ENCODE results near the gene ZNF738. TPM values are rescaled to one million over a fixed set of nuclear protein-coding genes. Genes with fewer than 3 reads are reported as not detected.

Gene ZNF738
- total and polyA plus RNA-seq, 10 of the 15 experiments (the other 5 are each of a cell fraction or from before 2014, with no cell fraction given) = 11.6 to 29.4 (median 15.0) TPM

Other genes with a start within 250 kb of the ZNF738 start
- gene ZNF431, start 217.0 kb upstream of the ZNF738 start, total RNA-seq (2014; rRNA removed) = 7.9 and 10.8 TPM in 2 replicates
- 15.3 and 17.4 TPM in 2 replicates for gene ZNF431, start 217.0 kb upstream of the ZNF738 start, total RNA-seq (2014; rRNA removed; fragmentation: Illumina TruSeq; extraction: Trizol)
- gene ZNF431, start 217.0 kb upstream of the ZNF738 start, total RNA-seq (2021) = 8.9 and 12.3 TPM in 2 replicates
- 18.7 and 26.1 TPM in 2 replicates for gene ZNF431, start 217.0 kb upstream of the ZNF738 start, polyA plus RNA-seq (2011; rRNA removed)
- gene ZNF431, start 217.0 kb upstream of the ZNF738 start, polyA plus RNA-seq (2014; fragmentation: Illumina TruSeq; extraction: Trizol) = 14.3 and 15.0 TPM in 2 replicates
- gene ZNF431, start 217.0 kb upstream of the ZNF738 start, polyA plus RNA-seq (2014; fragmentation: Nextera tagmentation; extraction: Ambion mirVana) = 1 to 10 TPM; 2.5 to 2.8 TPM
- gene ZNF431, start 217.0 kb upstream of the ZNF738 start, polyA plus RNA-seq (2014; rRNA removed) = 6.6 and 8.7 TPM in 2 replicates
- gene ZNF431, start 217.0 kb upstream of the ZNF738 start, polyA plus RNA-seq (2016; fragmentation: Nextera tagmentation; extraction: Ambion mirVana) = 10 to 100 TPM in 1 of 2 experiments, 1 to 10 TPM in 1; 9.3 to 10.7 TPM
- 9.6 and 11.9 TPM in 2 replicates for gene ZNF708, start 29.6 kb upstream of the ZNF738 start, total RNA-seq (2014; rRNA removed)
- gene ZNF708, start 29.6 kb upstream of the ZNF738 start, total RNA-seq (2014; rRNA removed; fragmentation: Illumina TruSeq; extraction: Trizol) = 15.9 and 18.1 TPM in 2 replicates
- gene ZNF708, start 29.6 kb upstream of the ZNF738 start, total RNA-seq (2021) = 8.6 and 9.9 TPM in 2 replicates
- gene ZNF708, start 29.6 kb upstream of the ZNF738 start, polyA plus RNA-seq (2011; rRNA removed) = 10.6 and 19.9 TPM in 2 replicates
- 11.7 and 14.9 TPM in 2 replicates for gene ZNF708, start 29.6 kb upstream of the ZNF738 start, polyA plus RNA-seq (2014; fragmentation: Illumina TruSeq; extraction: Trizol)
- gene ZNF708, start 29.6 kb upstream of the ZNF738 start, polyA plus RNA-seq (2014; fragmentation: Nextera tagmentation; extraction: Ambion mirVana) = 1 to 10 TPM; 2.7 to 2.9 TPM
- 7.0 and 7.1 TPM in 2 replicates for gene ZNF708, start 29.6 kb upstream of the ZNF738 start, polyA plus RNA-seq (2014; rRNA removed)
- gene ZNF708, start 29.6 kb upstream of the ZNF738 start, polyA plus RNA-seq (2016; fragmentation: Nextera tagmentation; extraction: Ambion mirVana) = 1 to 10 TPM; 4.6 to 7.0 TPM
- gene ZNF493, start 38.1 kb downstream of the ZNF738 start, total RNA-seq (2014; rRNA removed) = 10.1 and 15.2 TPM in 2 replicates
- 11.6 and 12.1 TPM in 2 replicates for gene ZNF493, start 38.1 kb downstream of the ZNF738 start, total RNA-seq (2014; rRNA removed; fragmentation: Illumina TruSeq; extraction: Trizol)
- gene ZNF493, start 38.1 kb downstream of the ZNF738 start, total RNA-seq (2021) = 6.4 and 7.1 TPM in 2 replicates
- 17.6 and 27.1 TPM in 2 replicates for gene ZNF493, start 38.1 kb downstream of the ZNF738 start, polyA plus RNA-seq (2011; rRNA removed)
- gene ZNF493, start 38.1 kb downstream of the ZNF738 start, polyA plus RNA-seq (2014; fragmentation: Illumina TruSeq; extraction: Trizol) = 7.5 and 8.4 TPM in 2 replicates
- gene ZNF493, start 38.1 kb downstream of the ZNF738 start, polyA plus RNA-seq (2014; fragmentation: Nextera tagmentation; extraction: Ambion mirVana) = 1 to 10 TPM; 2.9 to 3.0 TPM
- gene ZNF493, start 38.1 kb downstream of the ZNF738 start, polyA plus RNA-seq (2014; rRNA removed) = 5.9 and 9.2 TPM in 2 replicates
- gene ZNF493, start 38.1 kb downstream of the ZNF738 start, polyA plus RNA-seq (2016; fragmentation: Nextera tagmentation; extraction: Ambion mirVana) = 1 to 10 TPM; 7.4 to 9.3 TPM
- 2.6 and 3.0 TPM in 2 replicates for gene ZNF429, start 146.6 kb downstream of the ZNF738 start, total RNA-seq (2014; rRNA removed)
- 2.8 and 3.1 TPM in 2 replicates for gene ZNF429, start 146.6 kb downstream of the ZNF738 start, total RNA-seq (2014; rRNA removed; fragmentation: Illumina TruSeq; extraction: Trizol)
- gene ZNF429, start 146.6 kb downstream of the ZNF738 start, total RNA-seq (2021) = 2.2 and 3.0 TPM in 2 replicates
- gene ZNF429, start 146.6 kb downstream of the ZNF738 start, polyA plus RNA-seq (2011; rRNA removed) = 1.4 and 1.9 TPM in 2 replicates
- 2.4 and 4.7 TPM in 2 replicates for gene ZNF429, start 146.6 kb downstream of the ZNF738 start, polyA plus RNA-seq (2014; fragmentation: Illumina TruSeq; extraction: Trizol)
- gene ZNF429, start 146.6 kb downstream of the ZNF738 start, polyA plus RNA-seq (2014; fragmentation: Nextera tagmentation; extraction: Ambion mirVana) = 1 to 10 TPM; 3.3 to 4.3 TPM
- 2.3 and 2.4 TPM in 2 replicates for gene ZNF429, start 146.6 kb downstream of the ZNF738 start, polyA plus RNA-seq (2014; rRNA removed)
- 1 to 10 TPM; 2.8 to 2.9 TPM for gene ZNF429, start 146.6 kb downstream of the ZNF738 start, polyA plus RNA-seq (2016; fragmentation: Nextera tagmentation; extraction: Ambion mirVana)